ENCODE measurements around the gene PLEKHH2.
"Not testable (repeated sequence)": the region's sequence is repeated elsewhere in the genome, so short reads cannot be mapped to it uniquely, and the experiment has no call there.

PLEKHH2 gene

DNA sequence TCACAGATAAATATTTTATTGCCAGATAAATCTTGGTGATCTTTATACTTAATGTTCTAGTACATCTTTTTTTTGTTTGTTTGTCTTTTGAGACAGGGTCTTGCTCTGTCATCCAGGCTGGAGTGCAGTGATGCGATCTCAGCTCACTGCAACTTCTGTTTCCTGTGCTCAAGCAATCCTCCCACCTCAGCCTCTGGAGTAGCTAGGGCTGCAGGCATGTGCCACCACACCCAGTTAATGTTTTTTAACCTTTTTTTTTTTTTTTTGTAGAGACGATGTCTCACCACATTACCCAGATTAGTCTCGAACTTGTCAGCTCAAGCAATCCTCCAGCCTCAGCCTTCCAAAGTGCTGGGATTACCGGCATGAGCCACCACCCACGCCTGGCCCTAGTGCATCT lies 48.3 kb downstream of the PLEKHH2 start:
- H3K9me3 ChIP-seq = no peaks in the 10 kb centered on the region
- no peak overlapping the region for H3K27ac ChIP-seq
- peaks cover 20% of the 10 kb centered on the region for H3K27me3 ChIP-seq
- TF ChIP-seq, protein P1, sequence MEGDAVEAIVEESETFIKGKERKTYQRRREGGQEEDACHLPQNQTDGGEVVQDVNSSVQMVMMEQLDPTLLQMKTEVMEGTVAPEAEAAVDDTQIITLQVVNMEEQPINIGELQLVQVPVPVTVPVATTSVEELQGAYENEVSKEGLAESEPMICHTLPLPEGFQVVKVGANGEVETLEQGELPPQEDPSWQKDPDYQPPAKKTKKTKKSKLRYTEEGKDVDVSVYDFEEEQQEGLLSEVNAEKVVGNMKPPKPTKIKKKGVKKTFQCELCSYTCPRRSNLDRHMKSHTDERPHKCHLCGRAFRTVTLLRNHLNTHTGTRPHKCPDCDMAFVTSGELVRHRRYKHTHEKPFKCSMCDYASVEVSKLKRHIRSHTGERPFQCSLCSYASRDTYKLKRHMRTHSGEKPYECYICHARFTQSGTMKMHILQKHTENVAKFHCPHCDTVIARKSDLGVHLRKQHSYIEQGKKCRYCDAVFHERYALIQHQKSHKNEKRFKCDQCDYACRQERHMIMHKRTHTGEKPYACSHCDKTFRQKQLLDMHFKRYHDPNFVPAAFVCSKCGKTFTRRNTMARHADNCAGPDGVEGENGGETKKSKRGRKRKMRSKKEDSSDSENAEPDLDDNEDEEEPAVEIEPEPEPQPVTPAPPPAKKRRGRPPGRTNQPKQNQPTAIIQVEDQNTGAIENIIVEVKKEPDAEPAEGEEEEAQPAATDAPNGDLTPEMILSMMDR (IDR thresholded peaks at IDR 0.05) = no peak
- H3K36me3 ChIP-seq = no peaks in the 10 kb centered on the region
- no peaks in the 10 kb centered on the region for H3K4me1 ChIP-seq (ENCODE audit: control insufficient read depth in 1 of 2, insufficient read depth in 1 of 2, low read depth in 1 of 2, low read length in 1 of 2)
- no peak overlapping the region for H3K4me3 ChIP-seq (ENCODE audit: low read depth in 1 of 2, low read length in 1 of 2)

DNA sequence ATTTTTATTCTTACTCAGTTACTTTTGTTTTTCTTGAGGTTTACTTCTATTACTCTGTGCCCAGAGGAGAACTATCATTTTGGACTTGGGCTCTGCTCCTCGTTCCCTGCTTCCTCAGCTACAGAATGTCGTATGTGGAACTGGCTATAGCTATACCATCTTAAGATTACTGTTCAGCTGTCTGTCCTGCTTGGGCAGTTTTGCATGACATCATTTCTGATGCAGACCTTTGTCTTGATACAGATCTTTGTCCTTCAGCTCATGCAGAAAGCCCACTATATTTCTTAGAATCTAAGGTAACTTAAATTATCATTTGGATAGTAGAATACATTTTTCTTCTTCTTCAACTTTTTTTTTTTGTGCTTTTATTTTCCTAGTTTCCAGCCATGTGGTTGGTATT lies 52.9 kb downstream of the PLEKHH2 start:
- TF ChIP-seq, protein P1 (IDR thresholded peaks at IDR 0.05) = no peak
- Histone ChIP-seq H3K9me3 (no peaks in the 10 kb centered on the region), H3K4me1 (ENCODE audit: control insufficient read depth in 1 of 2, insufficient read depth in 1 of 2, low read depth in 1 of 2, low read length in 1 of 2) (no peaks in the 10 kb centered on the region), H3K27ac (no peak overlapping the region), H3K4me3 (ENCODE audit: low read depth in 1 of 2, low read length in 1 of 2) (no peak overlapping the region), H3K27me3 (peaks cover 20% of the 10 kb centered on the region), H3K36me3 (no peaks in the 10 kb centered on the region)

DNA sequence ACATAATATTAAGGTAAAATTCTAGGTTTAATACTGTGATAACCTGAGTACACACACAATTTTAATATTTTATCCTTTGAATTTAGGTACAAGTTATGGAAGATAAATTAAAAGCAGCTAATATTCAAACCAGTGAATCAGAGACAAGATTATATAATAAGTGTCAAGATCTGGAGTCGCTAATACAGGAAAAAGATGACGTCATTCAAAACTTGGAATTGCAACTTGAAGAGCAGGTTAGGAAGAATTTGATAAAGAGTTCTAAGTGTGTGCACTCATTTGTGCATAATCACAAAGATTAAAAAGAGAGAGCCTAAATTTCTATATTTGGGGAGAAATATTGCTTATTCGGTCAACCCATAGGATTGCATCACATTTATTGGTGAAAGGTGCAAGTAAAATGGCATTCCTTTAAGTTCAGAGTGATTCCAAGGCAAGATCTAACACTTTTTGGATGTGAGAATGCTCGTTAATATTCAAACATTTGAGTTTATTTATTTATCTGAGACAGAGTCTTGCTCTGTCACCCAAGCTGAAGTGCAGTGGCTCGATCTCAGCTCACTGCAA lies 55.5 kb downstream of the PLEKHH2 start:
- Histone ChIP-seq H3K36me3 (no peaks in the 10 kb centered on the region), H3K27ac (no peak overlapping the region), H3K4me3 (ENCODE audit: low read depth in 1 of 2, low read length in 1 of 2) (no peak overlapping the region), H3K9me3 (no peaks in the 10 kb centered on the region), H3K27me3 (peaks cover 26% of the 10 kb centered on the region), H3K4me1 (ENCODE audit: control insufficient read depth in 1 of 2, insufficient read depth in 1 of 2, low read depth in 1 of 2, low read length in 1 of 2) (no peaks in the 10 kb centered on the region)
- TF ChIP-seq, protein P1 (IDR thresholded peaks at IDR 0.05) = no peak

DNA sequence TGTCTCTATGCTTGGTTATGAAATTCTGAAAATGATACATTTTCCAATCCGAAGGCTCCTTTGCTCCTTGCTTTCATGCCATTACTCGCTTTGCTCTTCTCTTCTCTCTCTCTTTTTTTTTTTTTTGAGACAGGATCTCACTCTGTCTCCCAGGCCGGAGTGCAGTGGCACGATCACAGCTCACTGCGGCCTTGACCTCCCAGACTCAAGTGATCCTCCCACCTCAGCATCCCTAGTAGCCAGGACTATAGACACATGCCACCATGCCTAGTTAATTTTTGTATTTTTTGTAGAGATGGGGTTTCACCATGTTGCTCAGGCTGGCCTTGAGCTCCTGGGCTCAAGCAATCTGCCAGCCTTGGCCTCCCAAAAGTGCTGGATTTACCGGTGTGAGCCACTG lies 61.1 kb downstream of the PLEKHH2 start:
- H3K9me3 ChIP-seq; H3K36me3 ChIP-seq; H3K4me3 ChIP-seq (ENCODE audit: low read depth in 1 of 2, low read length in 1 of 2); H3K4me1 ChIP-seq (ENCODE audit: control insufficient read depth in 1 of 2, insufficient read depth in 1 of 2, low read depth in 1 of 2, low read length in 1 of 2); H3K27ac ChIP-seq: not testable (repeated sequence)
- peaks cover 36% of the 10 kb centered on the region for H3K27me3 ChIP-seq

DNA sequence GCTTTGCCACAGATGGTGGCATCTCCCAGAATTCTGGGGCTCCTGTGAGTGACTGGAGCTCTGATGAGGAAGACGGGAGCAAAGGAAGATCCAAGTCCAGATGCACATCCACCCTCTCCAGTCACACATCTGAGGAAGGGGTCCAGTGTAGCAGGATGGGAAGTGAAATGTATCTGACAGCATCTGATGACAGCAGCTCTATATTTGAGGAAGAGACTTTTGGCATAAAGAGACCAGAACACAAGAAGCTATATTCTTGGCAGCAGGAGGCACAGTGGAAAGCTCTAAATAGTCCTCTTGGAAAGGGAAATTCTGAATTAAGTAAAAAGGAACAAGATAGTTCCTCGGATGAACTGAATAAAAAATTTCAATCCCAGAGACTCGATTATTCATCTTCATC lies 62.7 kb downstream of the PLEKHH2 start:
- no peak overlapping the region for H3K27ac ChIP-seq
- no peaks in the 10 kb centered on the region for H3K9me3 ChIP-seq
- peaks cover 26% of the 10 kb centered on the region for H3K27me3 ChIP-seq
- no peaks in the 10 kb centered on the region for H3K4me1 ChIP-seq (ENCODE audit: control insufficient read depth in 1 of 2, insufficient read depth in 1 of 2, low read depth in 1 of 2, low read length in 1 of 2)
- H3K4me3 ChIP-seq (ENCODE audit: low read depth in 1 of 2, low read length in 1 of 2) = no peak overlapping the region
- TF ChIP-seq, protein P1 (IDR thresholded peaks at IDR 0.05) = no peak
- H3K36me3 ChIP-seq = no peaks in the 10 kb centered on the region

DNA sequence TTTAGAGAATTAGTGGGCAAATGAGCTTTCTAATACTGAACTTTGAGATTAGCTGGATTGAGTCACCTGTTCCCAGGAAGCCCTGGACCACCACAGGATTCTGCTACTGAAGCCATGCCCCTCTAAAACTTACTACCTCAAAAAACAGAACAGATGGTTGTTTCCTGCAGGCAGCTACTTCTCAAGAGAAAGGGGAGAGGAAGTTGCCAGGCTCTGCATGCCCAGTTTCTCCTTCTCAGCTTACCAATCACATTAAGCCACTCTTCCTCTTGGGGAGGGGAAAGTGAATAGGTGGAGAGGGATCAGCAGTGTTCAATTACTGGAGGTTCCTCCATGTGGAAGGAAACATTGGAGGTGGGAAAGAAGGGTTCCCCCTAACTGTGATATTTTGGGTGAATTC lies 64.1 kb downstream of the PLEKHH2 start:
- Histone ChIP-seq H3K36me3 (no peaks in the 10 kb centered on the region), H3K4me3 (ENCODE audit: low read depth in 1 of 2, low read length in 1 of 2) (no peak overlapping the region), H3K9me3 (no peaks in the 10 kb centered on the region), H3K4me1 (ENCODE audit: control insufficient read depth in 1 of 2, insufficient read depth in 1 of 2, low read depth in 1 of 2, low read length in 1 of 2) (no peaks in the 10 kb centered on the region), H3K27ac (no peak overlapping the region), H3K27me3 (peaks cover 26% of the 10 kb centered on the region)
- TF ChIP-seq, protein P1 (IDR thresholded peaks at IDR 0.05) = no peak
